H9 (cell line): Measurements from ENCODE around the gene GHRL. TPM values are rescaled to one million over a fixed set of nuclear protein-coding genes. Genes with fewer than 3 reads are reported as not detected.

Experiments
- DNase-seq: peaks from one replicate; pipeline ENCODE4 v3.0.0-alpha.2; 2017
- H2AFZ ChIP-seq: one replicate; pipeline ENCODE4 v1.6.1; 2013; ENCODE audit warnings: mild to moderate bottlenecking, low read length, control low read depth, moderate library complexity
- H2AK5ac ChIP-seq: 2 replicates; pipeline ENCODE4 v1.6.1; 2013; ENCODE audit warnings: low read length, control low read depth, mixed read lengths; ENCODE audit not compliant: insufficient read length
- H2BK120ac ChIP-seq: one replicate; pipeline ENCODE4 v1.6.1; 2013; ENCODE audit warnings: low read depth, mild to moderate bottlenecking, low read length, control low read depth, inconsistent platforms; ENCODE audit not compliant: poor library complexity, severe bottlenecking
- H2BK12ac ChIP-seq: 2 replicates; pipeline ENCODE4 v1.6.1; 2013; ENCODE audit warnings: low read length, control low read depth, mixed read lengths, low read depth; ENCODE audit not compliant: insufficient read length
- H2BK15ac ChIP-seq: 2 replicates; pipeline ENCODE4 v1.6.1; 2013; ENCODE audit warnings: low read depth, low read length, control low read depth
- H2BK20ac ChIP-seq: one replicate; pipeline ENCODE4 v1.6.1; 2013; ENCODE audit warnings: low read depth, mild to moderate bottlenecking, low read length, control low read depth, inconsistent platforms; ENCODE audit not compliant: poor library complexity, severe bottlenecking
- H2BK5ac ChIP-seq: 2 replicates; pipeline ENCODE4 v1.6.1; 2013; ENCODE audit warnings: low read length, control low read depth, mixed read lengths; ENCODE audit not compliant: insufficient read length
- H3K14ac ChIP-seq: 2 replicates; pipeline ENCODE4 v1.6.1; 2013; ENCODE audit warnings: low read length, control low read depth; ENCODE audit not compliant: insufficient read depth
- H3K18ac ChIP-seq: 2 replicates; pipeline ENCODE4 v1.6.1; 2013; ENCODE audit warnings: low read depth, mild to moderate bottlenecking, mixed read lengths, low read length, control low read depth; ENCODE audit not compliant: insufficient read length
- H3K23ac ChIP-seq: 2 replicates; pipeline ENCODE4 v1.6.1; 2013; ENCODE audit warnings: low read length, control low read depth, mixed read lengths, low read depth; ENCODE audit not compliant: insufficient read length
- H3K23me2 ChIP-seq: 2 replicates; pipeline ENCODE4 v1.6.1; 2013; ENCODE audit warnings: low read depth, mild to moderate bottlenecking, mixed read lengths, low read length, control low read depth; ENCODE audit not compliant: insufficient read length, poor library complexity, severe bottlenecking
- H3K27ac ChIP-seq: 2 replicates; pipeline ENCODE4 v1.5.1; 2013; ENCODE audit warnings: low read length, control low read depth, mixed read lengths, low read depth; ENCODE audit not compliant: insufficient read length
- H3K27me3 ChIP-seq: 2 replicates; pipeline ENCODE4 v1.6.1; 2013; ENCODE audit warnings: low read length, control low read depth, inconsistent platforms; ENCODE audit not compliant: insufficient read depth
- H3K4ac ChIP-seq: 2 replicates; pipeline ENCODE4 v1.6.1; 2013; ENCODE audit warnings: low read depth, mild to moderate bottlenecking, control low read depth, inconsistent platforms, low read length, moderate library complexity
- H3K4me1 ChIP-seq: 2 replicates; pipeline ENCODE4 v1.6.1; 2013; ENCODE audit warnings: low read length, control low read depth, inconsistent platforms; ENCODE audit not compliant: insufficient read depth
- H3K4me2 ChIP-seq: 2 replicates; pipeline ENCODE4 v1.6.1; 2013; ENCODE audit warnings: low read length, control low read depth, mixed read lengths; ENCODE audit not compliant: insufficient read length, insufficient read depth
- H3K56ac ChIP-seq: 2 replicates; pipeline ENCODE4 v1.6.1; 2013; ENCODE audit warnings: low read depth, mild to moderate bottlenecking, mixed read lengths, low read length, control low read depth; ENCODE audit not compliant: insufficient read length
- H3K79me1 ChIP-seq: 2 replicates; pipeline ENCODE4 v1.6.1; 2013; ENCODE audit warnings: low read depth, mild to moderate bottlenecking, moderate library complexity, low read length, control low read depth, inconsistent platforms; ENCODE audit not compliant: insufficient read depth, poor library complexity, severe bottlenecking
- H3K79me2 ChIP-seq: 2 replicates; pipeline ENCODE4 v1.6.1; 2013; ENCODE audit warnings: low read length, control low read depth, inconsistent platforms; ENCODE audit not compliant: insufficient read depth
- H3K9ac ChIP-seq: 2 replicates; pipeline ENCODE4 v1.6.1; 2013; ENCODE audit warnings: low read length, control low read depth, mixed read lengths; ENCODE audit not compliant: insufficient read length; ENCODE audit errors: extremely low read depth
- H3K9me3 ChIP-seq: one replicate; pipeline ENCODE4 v1.6.1; 2013; ENCODE audit warnings: low read depth, low read length, inconsistent platforms; ENCODE audit not compliant: control insufficient read depth
- H3T11ph ChIP-seq: one replicate; pipeline ENCODE4 v1.6.1; 2013; ENCODE audit warnings: mild to moderate bottlenecking, low read length, control low read depth, inconsistent platforms
- H4K20me1 ChIP-seq: one replicate; pipeline ENCODE4 v1.6.1; 2013; ENCODE audit not compliant: control insufficient read depth, insufficient read length, insufficient read depth
- H4K5ac ChIP-seq: 2 replicates; pipeline ENCODE4 v1.6.1; 2013; ENCODE audit warnings: low read depth, mild to moderate bottlenecking, mixed read lengths, low read length, control low read depth; ENCODE audit not compliant: insufficient read length
- H4K8ac ChIP-seq: replicated peaks from 2 replicates; pipeline ENCODE4 v1.6.1; 2013; ENCODE audit warnings: low read length, control low read depth, mixed read lengths, low read depth; ENCODE audit not compliant: insufficient read length
- H4K91ac ChIP-seq: 2 replicates; pipeline ENCODE4 v1.6.1; 2013; ENCODE audit warnings: low read depth, mild to moderate bottlenecking, moderate library complexity, mixed read lengths, low read length, control low read depth; ENCODE audit not compliant: insufficient read length
- H3K27ac Mint-ChIP-seq, 3 experiments: 2 replicates in 2 of 3; 3 replicates in 1 of 3; pipeline ENCODE4 v1.8.0; 2020 to 2021; ENCODE audit warnings: mixed read lengths in 3 of 3, mild to moderate bottlenecking in 1 of 3, moderate library complexity in 1 of 3
- H3K27me3 Mint-ChIP-seq: 2 replicates; pipeline ENCODE4 v1.8.0; 2021; ENCODE audit warnings: low read depth, mild to moderate bottlenecking, moderate library complexity, mixed read lengths
- H3K36me3 Mint-ChIP-seq, 3 experiments: 2 replicates in 2 of 3; 3 replicates in 1 of 3; pipeline ENCODE4 v1.8.0; 2020 to 2021; ENCODE audit warnings: low read depth in 3 of 3, mixed read lengths in 3 of 3; ENCODE audit not compliant: insufficient read depth in 1 of 3
- H3K4me1 Mint-ChIP-seq, 2 experiments: 2 replicates each; pipeline ENCODE4 v1.8.0; 2020; ENCODE audit warnings: mixed read lengths in 2 of 2
- H3K4me3 Mint-ChIP-seq, 2 experiments: 2 replicates in 1 of 2; 3 replicates in 1 of 2; pipeline ENCODE4 v1.8.0; 2020 to 2021; ENCODE audit warnings: mild to moderate bottlenecking in 2 of 2, mixed read lengths in 2 of 2, moderate library complexity in 1 of 2
- H3K9me3 Mint-ChIP-seq, 2 experiments: 2 replicates in 1 of 2; 3 replicates in 1 of 2; pipeline ENCODE4 v1.8.0; 2020; ENCODE audit warnings: mild to moderate bottlenecking in 2 of 2, mixed read lengths in 2 of 2, moderate library complexity in 1 of 2
- CTCF ChIP-seq: fragments of 200-600 bp; sonication (generic); conservative IDR thresholded peaks from 3 replicates; pipeline ENCODE4 v1.8.0; 2021; ENCODE audit warnings: antibody characterized with exemption, mild to moderate bottlenecking
- WGBS: extraction: QIAGEN DNeasy Blood & Tissue Kit; methylation state at CpG from one replicate; pipeline ENCODE4 v1.1.7; 2013; ENCODE audit warnings: missing lambda C conversion rate, low lambda C conversion rate, mixed read lengths; ENCODE audit not compliant: insufficient read length; ENCODE audit errors: extremely low coverage; 5-methylcytosine and 5-hydroxymethylcytosine counted together
- total RNA-seq: library from RNA; stranded (reverse); gene quantifications from 2 replicates; pipeline ENCODE4 v1.2.1, GENCODE V29; 2021

Gene GHRL
- total RNA-seq, 1 experiment from 2014 or later = 1.3 TPM

GRCh38 chr3:10242182-10243065 lies 50.3 kb downstream of the GHRL start:
- Histone ChIP-seq H2AK5ac (no peak overlapping the region), H3K14ac (no peak overlapping the region), H2BK20ac (no peak overlapping the region), H4K5ac (no peak overlapping the region), H3K4me2 (no peak overlapping the region), H3K18ac (no peak overlapping the region), H3K27ac (no peak overlapping the region), H3K4ac (no peak overlapping the region), H3K23ac (no peak overlapping the region), H2BK15ac (no peak overlapping the region), H3T11ph (no peak overlapping the region), H3K9ac (no peak overlapping the region), H2BK120ac (no peak overlapping the region), H3K56ac (no peak overlapping the region), H3K23me2 (no peaks in the 10 kb centered on the region), H3K4me1 (no peaks in the 10 kb centered on the region), H3K79me2 (no peaks in the 10 kb centered on the region), H4K8ac (no peak overlapping the region), H3K9me3 (no peaks in the 10 kb centered on the region), H2BK5ac (no peak overlapping the region), H2AFZ (no peak overlapping the region), H4K91ac (no peak overlapping the region), H4K20me1 (no peaks in the 10 kb centered on the region), H2BK12ac (no peak overlapping the region), H3K79me1 (no peaks in the 10 kb centered on the region), H3K27me3 (no peaks in the 10 kb centered on the region)
- Mint-ChIP-seq H3K27ac (peak overlapping the region in 2 of 3 experiments; percentile 38 to 70; a peak in 4 of 7 replicates), H3K27me3 (peaks cover 11% of the 10 kb centered on the region), H3K36me3 (peaks cover 9 to 27% (median 15%) of the 10 kb centered on the region in 3 experiments; a peak in 6 of 7 replicates), H3K4me1 (peaks cover 14 to 18% of the 10 kb centered on the region in 2 experiments), H3K4me3 (no peak overlapping the region), H3K9me3 (peaks cover 26 to 27% of the 10 kb centered on the region in 2 experiments)
- no CpG with 5 or more reads among the region's 7 CpGs for WGBS
- no peak for TF ChIP-seq CTCF
- DNase-seq = no peak
